NCI-H2029 treated with DMSO at 0.1 percent for 48 hours (cell line): Measurements from ENCODE around the gene KRTAP3-1.
"Not testable (repeated sequence)": the region's sequence is repeated elsewhere in the genome, so short reads cannot be mapped to it uniquely, and the experiment has no call there.

ENCODE experiments used
- DNase-seq: peaks from one replicate; lab custom pipeline; 2025; lab: John Stamatoyannopoulos, UW

The KRTAP3-1 gene

GRCh38 chr17:41008811-41009210 is at the start of gene KRTAP3-1:
Gene KRTAP3-1 (minus strand): TSS chr17:41009128. CDS start chr17:41009074, 54 bp downstream.
- peak; percentile 58 for DNase-seq

- no peak for DNase-seq
Measured at GRCh38 chr17:41057547-41057946, 48.6 kb upstream of the KRTAP3-1 start.

GRCh38 chr17:41055130-41055529 is 46.2 kb upstream of the KRTAP3-1 start, which contains the start of gene KRTAP2-2:
Gene KRTAP2-2 (minus strand): TSS chr17:41055230. CDS start chr17:41055211, 19 bp downstream.
- DNase-seq: not testable (repeated sequence)

GRCh38 chr17:41054556-41054955 is 45.6 kb upstream of the KRTAP3-1 start:
- not testable (repeated sequence) for DNase-seq

- no peak for DNase-seq
Measured at GRCh38 chr17:41054025-41054424, 45.1 kb upstream of the KRTAP3-1 start.

GRCh38 chr17:41052566-41052965 is 43.6 kb upstream of the KRTAP3-1 start:
- no peak for DNase-seq

- no peak for DNase-seq
Measured at GRCh38 chr17:41049110-41049509, 40.2 kb upstream of the KRTAP3-1 start.

- DNase-seq: no peak
Measured at GRCh38 chr17:41048441-41048840, 39.5 kb upstream of the KRTAP3-1 start.

- DNase-seq: not testable (repeated sequence)
Measured at GRCh38 chr17:41046735-41047465, 38.0 kb upstream of the KRTAP3-1 start, which contains the start of gene KRTAP2-1. Gene KRTAP2-1 (minus strand): TSS chr17:41047316. CDS start chr17:41047267, 49 bp downstream.

GRCh38 chr17:41042953-41043352 is 34.0 kb upstream of the KRTAP3-1 start:
- DNase-seq: no peak

- peak; percentile 23 for DNase-seq
Measured at GRCh38 chr17:41040783-41041571, 32.0 kb upstream of the KRTAP3-1 start, which contains the start of gene KRTAP1-1. Gene KRTAP1-1 (minus strand): TSS chr17:41041450. CDS start chr17:41041397, 53 bp downstream.

- DNase-seq: no peak
Measured at GRCh38 chr17:41037853-41038350, 29.0 kb upstream of the KRTAP3-1 start.

GRCh38 chr17:41034346-41034935 is 25.5 kb upstream of the KRTAP3-1 start, which contains the start of gene KRTAP1-3:
Gene KRTAP1-3 (minus strand): TSS chr17:41034874. CDS start chr17:41034821, 53 bp downstream.
- peak; percentile 18 for DNase-seq

- DNase-seq: peak; percentile 31
Measured at GRCh38 chr17:41029633-41030245, 20.8 kb upstream of the KRTAP3-1 start, which contains the start of gene KRTAP1-4. Gene KRTAP1-4 (minus strand): TSS chr17:41030195. CDS start chr17:41030078, 117 bp downstream.

GRCh38 chr17:41026715-41027471 is 18.0 kb upstream of the KRTAP3-1 start, which contains the start of gene KRTAP1-5:
Gene KRTAP1-5 (minus strand): TSS chr17:41027208. CDS start chr17:41027155, 53 bp downstream.
- no peak for DNase-seq

GRCh38 chr17:41024697-41025096 is 15.8 kb upstream of the KRTAP3-1 start:
- DNase-seq: no peak

GRCh38 chr17:41020336-41020735 is 11.4 kb upstream of the KRTAP3-1 start:
- DNase-seq: no peak

GRCh38 chr17:41019415-41019814 is 10.5 kb upstream of the KRTAP3-1 start:
- DNase-seq: no peak

- no peak for DNase-seq
Measured at GRCh38 chr17:41018541-41018940, 9.6 kb upstream of the KRTAP3-1 start.

- DNase-seq: no peak
Measured at GRCh38 chr17:41016578-41017215, 7.8 kb upstream of the KRTAP3-1 start.
